ENCODE measurements around the gene GRHL3. TPM values are rescaled to one million over a fixed set of nuclear protein-coding genes. Genes with fewer than 3 reads are reported as not detected.

The GRHL3 gene
- total and polyA plus RNA-seq, 12 donors, result 0.03 TPM; not detected in 11

- ATAC-seq (peak; percentile 58 to 83 (median 71)), DNase-seq (peak; percentile 16 to 47)
- H3K4me3 ChIP-seq, result peak overlapping the region; percentile 16 to 64 (median 56)
- peak overlapping the region in 2 of 10 donors; percentile 34 to 69 for H3K27ac ChIP-seq
- WGBS, 2 donors, result 11 to 12% methylated on average over 71 to 72 of the region's 72 CpGs
- peaks cover 0 to 43% (median 18%) of the 10 kb centered on the region in 9 donors for H3K4me1 ChIP-seq
- H3K27me3 ChIP-seq, result peaks cover 0 to 88% (median 56%) of the 10 kb centered on the region in 7 donors
- no peaks in the 10 kb centered on the region for H3K9me3 ChIP-seq
- H3K36me3 ChIP-seq, result no peaks in the 10 kb centered on the region
- TF ChIP-seq CTCF (IDR thresholded peaks at IDR 0.05), result no peak
- intact Hi-C loops (cut with DNase I), result no loop called here
Measured at GRCh38 chr1:24321697-24322469, 2.7 kb downstream of the GRHL3 start.

DNA sequence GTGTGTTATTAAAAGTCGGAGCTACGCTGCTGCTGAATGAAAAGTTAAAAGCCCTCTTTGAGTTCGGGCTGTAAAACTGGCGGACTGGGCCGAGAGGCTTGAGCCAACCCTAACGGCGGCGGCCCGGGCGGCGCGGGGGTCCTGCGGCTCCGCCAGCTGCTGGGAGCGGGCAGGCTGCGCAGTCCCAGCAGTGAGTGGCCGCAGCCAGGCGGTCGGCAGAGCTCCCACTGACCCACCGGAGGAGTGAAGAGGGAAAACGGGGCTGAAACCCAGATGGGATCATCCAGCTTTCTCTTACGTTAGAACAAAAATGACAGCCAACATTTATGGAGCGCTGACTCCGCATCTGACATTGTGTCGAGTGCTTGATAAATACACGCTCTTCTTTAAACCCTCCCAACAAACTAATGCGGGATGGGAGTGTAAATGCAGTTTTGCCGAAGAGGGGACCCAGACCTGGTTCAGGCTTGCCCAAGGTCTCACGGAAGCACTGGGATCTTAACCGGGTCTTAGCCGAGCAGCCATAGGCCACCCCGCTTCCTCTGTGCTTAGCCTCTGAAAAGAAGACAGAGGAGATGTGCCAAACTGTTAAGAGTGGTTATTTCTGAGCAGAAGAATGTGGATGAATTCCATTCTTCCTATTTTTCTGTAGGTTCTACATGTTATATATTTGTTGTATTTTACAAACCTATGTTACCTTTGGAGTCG, 3.5 kb downstream of the GRHL3 start:
- 39 to 42% methylated on average over 33 of the region's 33 CpGs for WGBS, 2 donors
- peaks cover 0 to 88% (median 49%) of the 10 kb centered on the region in 7 donors for H3K27me3 ChIP-seq
- H3K9me3 ChIP-seq, result no peaks in the 10 kb centered on the region
- DNase-seq (no peak), ATAC-seq (peak; percentile 20 to 57 (median 36))
- intact Hi-C loops (cut with DNase I), result no loop called here
- peaks cover 0 to 42% (median 18%) of the 10 kb centered on the region in 9 donors for H3K4me1 ChIP-seq
- H3K27ac ChIP-seq, result peak overlapping the region in 2 of 10 donors; percentile 34 to 69
- H3K36me3 ChIP-seq, result no peaks in the 10 kb centered on the region
- no peak for TF ChIP-seq CTCF (IDR thresholded peaks at IDR 0.05)
- peak overlapping the region in 9 of 10 donors; percentile 37 to 64 (median 57) for H3K4me3 ChIP-seq

- H3K4me3 ChIP-seq, result no peak overlapping the region
- ATAC-seq (no peak), DNase-seq (no peak)
- H3K27ac ChIP-seq, result no peak overlapping the region
- H3K36me3 ChIP-seq, result no peaks in the 10 kb centered on the region
- H3K9me3 ChIP-seq, result no peaks in the 10 kb centered on the region
- intact Hi-C loops (cut with DNase I), result no loop called here
- H3K27me3 ChIP-seq, result peaks cover 0 to 81% (median 43%) of the 10 kb centered on the region in 7 donors
- WGBS, 2 donors, result 96 to 98% methylated on average over 2 of the region's 2 CpGs
- TF ChIP-seq CTCF (IDR thresholded peaks at IDR 0.05), result no peak
- H3K4me1 ChIP-seq, result peaks cover 0 to 35% (median 15%) of the 10 kb centered on the region in 9 donors
Measured at GRCh38 chr1:24323281-24323680, 4.1 kb downstream of the GRHL3 start.

DNA sequence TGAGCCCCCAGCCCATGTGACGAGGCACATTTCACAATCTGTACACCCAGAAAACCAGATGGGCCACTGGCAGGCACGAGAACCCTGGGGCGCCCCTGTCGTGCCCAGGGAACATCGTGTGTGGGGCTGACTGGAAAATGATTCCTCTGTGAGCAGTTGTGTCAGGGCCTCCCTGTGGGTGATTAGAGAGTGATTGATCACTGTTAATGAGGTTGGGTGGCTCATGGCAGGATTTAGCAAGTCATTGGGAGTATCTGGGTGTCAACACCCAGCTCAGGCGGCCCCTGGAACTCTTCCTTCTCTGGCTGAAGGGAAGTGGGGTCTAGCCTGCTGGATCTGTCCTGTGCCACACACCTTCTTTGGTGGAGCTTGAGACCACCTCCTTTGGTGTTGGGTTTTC, 5.7 kb downstream of the GRHL3 start:
- Histone ChIP-seq H3K4me1 (peaks cover 0 to 21% (median 13%) of the 10 kb centered on the region in 9 donors), H3K27ac (no peak overlapping the region), H3K27me3 (peaks cover 0 to 65% (median 29%) of the 10 kb centered on the region in 7 donors), H3K9me3 (no peaks in the 10 kb centered on the region), H3K36me3 (no peaks in the 10 kb centered on the region), H3K4me3 (no peak overlapping the region)
- intact Hi-C loops (cut with DNase I), result no loop called here
- 81 to 84% methylated on average over 6 of the region's 6 CpGs for WGBS, 2 donors
- ATAC-seq (no peak), DNase-seq (no peak)
- TF ChIP-seq CTCF (IDR thresholded peaks at IDR 0.05), result no peak

All from heart right ventricle (tissue), 16 donors.